ENCODE measurements around the gene NMS.

The NMS gene

GRCh38 chr2:100484390-100484789, 14.1 kb downstream of the NMS start:
- Histone ChIP-seq H3K4me1 (ENCODE audit: control insufficient read depth, insufficient read depth, low read length, poor library complexity, severe bottlenecking) (no peaks in the 10 kb centered on the region), H3K4me3 (ENCODE audit: extremely low read depth, insufficient read depth, low read length, poor library complexity, severe bottlenecking) (no peak overlapping the region), H3K9me3 (ENCODE audit: control insufficient read depth, low read length) (no peaks in the 10 kb centered on the region), H3K27ac (ENCODE audit: low read depth, low read length, severe bottlenecking) (no peak overlapping the region), H3K36me3 (ENCODE audit: control insufficient read depth, insufficient read depth, low read length) (no peaks in the 10 kb centered on the region)
- 89 to 92% methylated on average over 2 to 3 of the region's 5 CpGs for WGBS, 2 experiments (ENCODE audit: insufficient coverage in 2 of 2)

- Histone ChIP-seq H3K4me3 (ENCODE audit: extremely low read depth, insufficient read depth, low read length, poor library complexity, severe bottlenecking) (no peak overlapping the region), H3K9me3 (ENCODE audit: control insufficient read depth, low read length) (no peaks in the 10 kb centered on the region), H3K36me3 (ENCODE audit: control insufficient read depth, insufficient read depth, low read length) (no peaks in the 10 kb centered on the region), H3K27ac (ENCODE audit: low read depth, low read length, severe bottlenecking) (no peak overlapping the region), H3K4me1 (ENCODE audit: control insufficient read depth, insufficient read depth, low read length, poor library complexity, severe bottlenecking) (no peaks in the 10 kb centered on the region)
- WGBS, 2 experiments (ENCODE audit: insufficient coverage in 2 of 2), result 83 to 100% methylated on average over 1 of the region's 2 CpGs
These were observed 15.1 kb downstream of the NMS start for GRCh38 chr2:100485396-100485795.

- Histone ChIP-seq H3K4me1 (ENCODE audit: control insufficient read depth, insufficient read depth, low read length, poor library complexity, severe bottlenecking) (no peaks in the 10 kb centered on the region), H3K36me3 (ENCODE audit: control insufficient read depth, insufficient read depth, low read length) (no peaks in the 10 kb centered on the region), H3K9me3 (ENCODE audit: control insufficient read depth, low read length) (no peaks in the 10 kb centered on the region), H3K27ac (ENCODE audit: low read depth, low read length, severe bottlenecking) (no peak overlapping the region), H3K4me3 (ENCODE audit: extremely low read depth, insufficient read depth, low read length, poor library complexity, severe bottlenecking) (no peak overlapping the region)
- 81 to 84% methylated on average over 3 to 6 of the region's 6 CpGs for WGBS, 2 experiments (ENCODE audit: insufficient coverage in 2 of 2)
These were observed 24.4 kb downstream of the NMS start for GRCh38 chr2:100494712-100495111.

GRCh38 chr2:100502782-100503181, 32.5 kb downstream of the NMS start:
- Histone ChIP-seq H3K4me1 (ENCODE audit: control insufficient read depth, insufficient read depth, low read length, poor library complexity, severe bottlenecking) (no peaks in the 10 kb centered on the region), H3K36me3 (ENCODE audit: control insufficient read depth, insufficient read depth, low read length) (no peaks in the 10 kb centered on the region), H3K27ac (ENCODE audit: low read depth, low read length, severe bottlenecking) (no peak overlapping the region), H3K9me3 (ENCODE audit: control insufficient read depth, low read length) (no peaks in the 10 kb centered on the region), H3K4me3 (ENCODE audit: extremely low read depth, insufficient read depth, low read length, poor library complexity, severe bottlenecking) (no peak overlapping the region)
- WGBS, 2 experiments (ENCODE audit: insufficient coverage in 2 of 2), result no CpG with 5 or more reads among the region's 2 CpGs

- no peaks in the 10 kb centered on the region for H3K4me1 ChIP-seq (ENCODE audit: control insufficient read depth, insufficient read depth, low read length, poor library complexity, severe bottlenecking)
- no peaks in the 10 kb centered on the region for H3K9me3 ChIP-seq (ENCODE audit: control insufficient read depth, low read length)
- H3K27ac ChIP-seq (ENCODE audit: low read depth, low read length, severe bottlenecking), result no peak overlapping the region
- H3K4me3 ChIP-seq (ENCODE audit: extremely low read depth, insufficient read depth, low read length, poor library complexity, severe bottlenecking), result no peak overlapping the region
- H3K36me3 ChIP-seq (ENCODE audit: control insufficient read depth, insufficient read depth, low read length), result no peaks in the 10 kb centered on the region
These were observed 34.3 kb downstream of the NMS start for GRCh38 chr2:100504542-100504941.

GRCh38 chr2:100509066-100509465, 38.8 kb downstream of the NMS start:
- Histone ChIP-seq H3K9me3 (ENCODE audit: control insufficient read depth, low read length) (no peaks in the 10 kb centered on the region), H3K36me3 (ENCODE audit: control insufficient read depth, insufficient read depth, low read length) (no peaks in the 10 kb centered on the region), H3K27ac (ENCODE audit: low read depth, low read length, severe bottlenecking) (no peak overlapping the region), H3K4me1 (ENCODE audit: control insufficient read depth, insufficient read depth, low read length, poor library complexity, severe bottlenecking) (no peaks in the 10 kb centered on the region), H3K4me3 (ENCODE audit: extremely low read depth, insufficient read depth, low read length, poor library complexity, severe bottlenecking) (no peak overlapping the region)
- WGBS, 2 experiments (ENCODE audit: insufficient coverage in 2 of 2), result 92 to 98% methylated on average over 6 of the region's 7 CpGs

GRCh38 chr2:100513650-100514049, 43.4 kb downstream of the NMS start:
- no peaks in the 10 kb centered on the region for H3K36me3 ChIP-seq (ENCODE audit: control insufficient read depth, insufficient read depth, low read length)
- 80 to 89% methylated on average over 3 of the region's 4 CpGs for WGBS, 2 experiments (ENCODE audit: insufficient coverage in 2 of 2)
- H3K4me1 ChIP-seq (ENCODE audit: control insufficient read depth, insufficient read depth, low read length, poor library complexity, severe bottlenecking), result no peaks in the 10 kb centered on the region
- no peak overlapping the region for H3K4me3 ChIP-seq (ENCODE audit: extremely low read depth, insufficient read depth, low read length, poor library complexity, severe bottlenecking)
- no peak overlapping the region for H3K27ac ChIP-seq (ENCODE audit: low read depth, low read length, severe bottlenecking)
- H3K9me3 ChIP-seq (ENCODE audit: control insufficient read depth, low read length), result no peaks in the 10 kb centered on the region

GRCh38 chr2:100517556-100517955, 47.3 kb downstream of the NMS start:
- no CpG with 5 or more reads among the region's 1 CpG for WGBS, 2 experiments (ENCODE audit: insufficient coverage in 2 of 2)
- Histone ChIP-seq H3K36me3 (ENCODE audit: control insufficient read depth, insufficient read depth, low read length) (no peaks in the 10 kb centered on the region), H3K4me1 (ENCODE audit: control insufficient read depth, insufficient read depth, low read length, poor library complexity, severe bottlenecking) (no peaks in the 10 kb centered on the region), H3K4me3 (ENCODE audit: extremely low read depth, insufficient read depth, low read length, poor library complexity, severe bottlenecking) (no peak overlapping the region), H3K9me3 (ENCODE audit: control insufficient read depth, low read length) (no peaks in the 10 kb centered on the region), H3K27ac (ENCODE audit: low read depth, low read length, severe bottlenecking) (no peak overlapping the region)

GRCh38 chr2:100518801-100519200, 48.5 kb downstream of the NMS start:
- Histone ChIP-seq H3K36me3 (ENCODE audit: control insufficient read depth, insufficient read depth, low read length) (no peaks in the 10 kb centered on the region), H3K4me3 (ENCODE audit: extremely low read depth, insufficient read depth, low read length, poor library complexity, severe bottlenecking) (no peak overlapping the region), H3K9me3 (ENCODE audit: control insufficient read depth, low read length) (no peaks in the 10 kb centered on the region), H3K27ac (ENCODE audit: low read depth, low read length, severe bottlenecking) (no peak overlapping the region), H3K4me1 (ENCODE audit: control insufficient read depth, insufficient read depth, low read length, poor library complexity, severe bottlenecking) (no peaks in the 10 kb centered on the region)
- WGBS, 2 experiments (ENCODE audit: insufficient coverage in 2 of 2), result 78 to 93% methylated on average over 2 of the region's 2 CpGs

GRCh38 chr2:100520224-100520623, 49.9 kb downstream of the NMS start:
- Histone ChIP-seq H3K36me3 (ENCODE audit: control insufficient read depth, insufficient read depth, low read length) (no peaks in the 10 kb centered on the region), H3K27ac (ENCODE audit: low read depth, low read length, severe bottlenecking) (no peak overlapping the region), H3K9me3 (ENCODE audit: control insufficient read depth, low read length) (no peaks in the 10 kb centered on the region), H3K4me1 (ENCODE audit: control insufficient read depth, insufficient read depth, low read length, poor library complexity, severe bottlenecking) (no peaks in the 10 kb centered on the region), H3K4me3 (ENCODE audit: extremely low read depth, insufficient read depth, low read length, poor library complexity, severe bottlenecking) (no peak overlapping the region)
- WGBS, 2 experiments (ENCODE audit: insufficient coverage in 2 of 2), result 86 to 88% methylated on average over 1 of the region's 2 CpGs

- no peaks in the 10 kb centered on the region for H3K4me1 ChIP-seq (ENCODE audit: control insufficient read depth, insufficient read depth, low read length, poor library complexity, severe bottlenecking)
- H3K27ac ChIP-seq (ENCODE audit: low read depth, low read length, severe bottlenecking), result no peak overlapping the region
- WGBS, 2 experiments (ENCODE audit: insufficient coverage in 2 of 2), result 63 to 100% methylated on average over 1 of the region's 1 CpG
- H3K4me3 ChIP-seq (ENCODE audit: extremely low read depth, insufficient read depth, low read length, poor library complexity, severe bottlenecking), result no peak overlapping the region
- no peaks in the 10 kb centered on the region for H3K9me3 ChIP-seq (ENCODE audit: control insufficient read depth, low read length)
- no peaks in the 10 kb centered on the region for H3K36me3 ChIP-seq (ENCODE audit: control insufficient read depth, insufficient read depth, low read length)
These were observed 52.1 kb downstream of the NMS start for GRCh38 chr2:100522430-100522829.

GRCh38 chr2:100524331-100524730, 54.0 kb downstream of the NMS start:
- Histone ChIP-seq H3K4me1 (ENCODE audit: control insufficient read depth, insufficient read depth, low read length, poor library complexity, severe bottlenecking) (no peaks in the 10 kb centered on the region), H3K27ac (ENCODE audit: low read depth, low read length, severe bottlenecking) (no peak overlapping the region), H3K36me3 (ENCODE audit: control insufficient read depth, insufficient read depth, low read length) (no peaks in the 10 kb centered on the region), H3K9me3 (ENCODE audit: control insufficient read depth, low read length) (no peaks in the 10 kb centered on the region), H3K4me3 (ENCODE audit: extremely low read depth, insufficient read depth, low read length, poor library complexity, severe bottlenecking) (no peak overlapping the region)
- WGBS, 2 experiments (ENCODE audit: insufficient coverage in 2 of 2), result 83 to 100% methylated on average over 1 of the region's 2 CpGs
